ENCODE results near the gene NPC2.

The NPC2 gene

DNA sequence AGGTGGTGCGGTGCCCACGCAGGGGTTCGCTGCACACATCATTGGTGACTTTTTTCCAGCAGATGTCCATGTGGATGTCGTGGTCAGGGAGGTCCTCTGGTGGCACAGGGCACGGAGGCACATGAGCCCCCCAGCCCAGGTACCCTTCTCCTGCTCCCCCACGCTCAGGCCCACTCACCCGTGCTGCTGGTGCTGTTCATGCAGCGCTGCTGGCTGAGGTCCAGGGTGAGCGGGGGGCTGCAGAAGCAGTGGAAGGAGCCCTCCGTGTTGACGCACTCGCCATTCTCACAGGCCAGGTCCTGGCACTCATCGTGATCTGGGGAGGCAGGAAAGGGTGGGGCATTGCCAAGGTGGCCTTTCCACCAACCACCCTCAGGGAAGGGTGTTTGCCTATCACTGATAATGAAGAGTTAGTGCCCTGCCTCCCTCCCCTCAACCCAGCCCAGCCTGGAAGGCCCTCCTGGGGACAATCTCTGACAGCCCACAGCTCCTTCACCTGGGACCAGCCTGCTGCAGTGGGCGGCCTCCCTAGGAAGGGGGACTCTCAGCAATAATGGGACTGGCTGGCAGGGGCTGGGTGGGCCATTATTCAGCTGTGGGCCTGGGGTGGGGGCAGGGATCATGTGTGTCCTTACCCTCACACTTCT is 10.3 kb upstream of the NPC2 start:
- TF ChIP-seq POLR2A (IDR thresholded peaks at IDR 0.05; ENCODE audit: low read length) (no peak), GATA1 (IDR thresholded peaks at IDR 0.05; ENCODE audit: low read depth, low read length) (no peak)
- DNase-seq = peak in 1 of 2 experiments; percentile 28

- TF ChIP-seq POLR2A (IDR thresholded peaks at IDR 0.05; ENCODE audit: low read length) = no peak
- TF ChIP-seq GATA1 (IDR thresholded peaks at IDR 0.05; ENCODE audit: low read depth, low read length) = no peak
- peak; percentile 26 to 37 for DNase-seq
Measured at GRCh38 chr14:74502236-74503019, 9.3 kb upstream of the NPC2 start.

GRCh38 chr14:74501691-74502090 is 8.6 kb upstream of the NPC2 start:
- TF ChIP-seq POLR2A (IDR thresholded peaks at IDR 0.05; ENCODE audit: low read length) (no peak), GATA1 (IDR thresholded peaks at IDR 0.05; ENCODE audit: low read depth, low read length) (no peak)

GRCh38 chr14:74501135-74501614 is 8.1 kb upstream of the NPC2 start:
- TF ChIP-seq POLR2A (IDR thresholded peaks at IDR 0.05; ENCODE audit: low read length) = no peak
- TF ChIP-seq GATA1 (IDR thresholded peaks at IDR 0.05; ENCODE audit: low read depth, low read length) = no peak
- DNase-seq = peak; percentile 19 to 21

More at GRCh38 chr14:74501691-74502090, 8.6 kb upstream of the NPC2 start:
- DNase-seq = no peak

DNA sequence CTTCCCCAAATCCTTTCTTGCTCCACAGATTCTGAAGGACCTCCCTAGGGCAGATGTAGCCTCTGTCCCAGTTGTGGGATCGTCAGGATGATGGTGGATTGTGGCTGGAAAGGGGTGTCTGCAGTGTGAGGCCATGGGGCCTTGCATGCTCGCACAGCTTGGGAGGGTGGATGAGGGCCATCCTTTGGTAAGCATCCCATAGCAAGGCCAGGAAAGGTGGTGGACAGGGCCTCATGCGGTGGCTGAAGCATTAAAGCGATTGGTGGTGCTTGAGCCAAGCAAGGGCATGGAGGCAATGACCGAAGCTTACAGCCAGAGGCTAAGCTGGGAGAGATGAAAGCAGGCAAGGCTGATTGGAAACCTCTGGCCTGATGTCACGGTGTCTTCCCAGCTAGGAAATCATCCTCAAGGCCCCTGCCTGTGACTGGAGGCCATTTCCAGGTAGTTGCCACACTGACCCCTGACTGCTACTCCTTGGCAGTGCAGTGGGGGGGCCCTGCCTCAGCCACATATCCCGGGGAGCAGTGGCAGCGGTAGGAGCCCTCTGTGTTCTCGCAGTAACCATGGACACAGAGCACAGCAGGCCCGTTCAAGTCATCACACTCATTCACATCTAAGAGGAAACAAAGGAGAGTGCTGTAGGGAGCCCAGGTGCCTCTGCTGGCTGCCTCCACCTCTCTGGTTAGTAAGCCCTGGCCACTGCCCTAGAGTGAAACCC is 7.5 kb upstream of the NPC2 start:
- TF ChIP-seq POLR2A (IDR thresholded peaks at IDR 0.05; ENCODE audit: low read length) (no peak), GATA1 (IDR thresholded peaks at IDR 0.05; ENCODE audit: low read depth, low read length) (no peak)

GRCh38 chr14:74495356-74495755 is 2.3 kb upstream of the NPC2 start:
- peak; percentile 25 to 48 for DNase-seq
- peak; percentile 3 for TF ChIP-seq POLR2A (IDR thresholded peaks at IDR 0.05; ENCODE audit: low read length)
- no peak for TF ChIP-seq GATA1 (IDR thresholded peaks at IDR 0.05; ENCODE audit: low read depth, low read length)

More for the DNA sequence above, 7.5 kb upstream of the NPC2 start:
- no peak for DNase-seq

DNA sequence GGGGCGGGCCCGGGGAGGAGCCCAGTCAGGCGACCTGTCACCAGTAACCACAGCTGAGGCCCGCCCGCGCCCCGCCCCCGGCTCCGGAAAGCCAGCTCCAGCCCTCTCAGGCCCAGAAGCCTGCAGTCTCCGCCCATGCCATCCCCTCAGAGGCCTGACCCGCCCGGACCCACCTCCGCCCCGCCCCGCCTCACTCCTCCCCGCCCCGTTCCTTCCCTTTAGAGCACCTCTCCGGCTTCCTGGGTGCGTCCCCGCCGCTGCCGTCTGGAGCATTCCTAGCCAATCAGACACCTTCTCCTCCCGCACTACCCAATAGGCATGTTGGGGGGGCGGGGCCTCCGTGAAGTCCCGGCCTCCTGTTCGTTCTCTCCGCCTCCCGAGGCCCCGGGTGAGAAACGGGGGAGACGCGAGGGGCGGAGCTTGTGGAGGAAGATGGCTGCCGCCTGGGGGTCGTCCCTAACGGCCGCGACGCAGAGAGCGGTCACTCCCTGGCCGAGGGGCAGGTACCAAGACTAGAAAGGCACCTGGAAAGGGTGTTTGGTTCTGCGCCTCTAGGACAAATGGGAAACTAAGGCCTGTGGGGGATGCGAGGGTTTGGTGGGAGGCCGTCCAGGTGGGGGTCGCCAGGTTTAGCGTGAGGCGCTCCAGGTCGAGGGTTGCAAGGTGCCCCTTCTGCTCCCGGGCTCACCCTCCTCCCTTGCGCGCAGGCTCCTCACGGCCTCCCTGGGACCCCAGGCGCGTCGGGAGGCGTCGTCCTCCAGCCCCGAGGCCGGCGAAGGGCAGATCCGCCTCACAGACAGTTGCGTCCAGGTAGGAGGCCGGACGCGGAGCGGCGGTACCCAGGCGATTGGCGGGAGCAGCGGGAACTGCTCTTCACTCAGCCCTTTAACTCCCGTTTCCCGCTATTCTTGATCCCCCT is 497 bp upstream of the NPC2 start, which contains the start of gene ISCA2:
ISCA2 (plus strand) TSS at position 423 of the 919 bp plus-strand sequence; CDS start at position 433, 10 bp downstream.
- TF ChIP-seq GATA1 (IDR thresholded peaks at IDR 0.05; ENCODE audit: low read depth, low read length) = no peak
- peak; percentile 76 for TF ChIP-seq POLR2A (IDR thresholded peaks at IDR 0.05; ENCODE audit: low read length)
- DNase-seq = peak; percentile 99 to 100

DNA sequence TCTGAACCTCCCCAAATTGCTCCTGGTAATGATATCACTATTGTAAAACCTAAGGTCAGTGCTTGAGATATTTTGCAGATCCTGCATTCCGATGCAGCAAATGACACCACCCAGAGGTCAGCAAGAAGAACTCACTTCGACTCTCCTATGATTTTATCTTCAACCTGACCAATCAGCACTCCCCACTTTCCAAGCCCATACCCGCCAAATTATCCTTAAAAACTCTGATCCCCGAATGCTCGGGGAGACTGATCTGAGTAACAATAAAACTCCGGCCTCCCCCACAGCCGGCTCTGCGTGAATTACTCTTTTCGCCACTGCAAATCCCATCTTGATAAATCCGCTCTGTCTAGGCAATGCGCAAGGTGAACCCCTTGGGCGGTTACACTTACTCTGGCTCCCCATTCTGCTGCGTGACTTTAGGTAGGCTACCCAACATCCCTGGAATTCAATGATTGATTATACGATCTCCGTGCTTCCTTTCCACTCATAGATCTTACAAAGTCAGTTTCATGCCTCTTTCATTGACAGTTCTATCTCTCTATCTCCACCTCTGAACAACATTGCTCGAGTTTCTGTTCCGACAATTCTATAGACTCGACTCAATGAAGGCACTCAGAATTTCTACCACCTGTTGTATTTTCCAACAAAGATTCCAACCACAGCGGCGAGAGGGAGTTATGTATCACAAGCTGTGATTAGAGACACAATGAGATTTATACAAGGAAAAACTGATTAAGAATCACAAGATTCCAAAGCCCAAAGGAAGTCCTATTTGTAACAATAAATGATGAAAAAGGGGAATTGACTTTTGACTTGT is 939 bp downstream of the NPC2 start:
- DNase-seq = peak; percentile 56 to 67

GRCh38 chr14:74490486-74490885 is 2.6 kb downstream of the NPC2 start:
- DNase-seq = no peak
- TF ChIP-seq GATA1 (IDR thresholded peaks at IDR 0.05; ENCODE audit: low read depth, low read length) (no peak), POLR2A (IDR thresholded peaks at IDR 0.05; ENCODE audit: low read length) (no peak)

More for the DNA sequence above, 939 bp downstream of the NPC2 start:
- TF ChIP-seq POLR2A (IDR thresholded peaks at IDR 0.05; ENCODE audit: low read length) (no peak), GATA1 (IDR thresholded peaks at IDR 0.05; ENCODE audit: low read depth, low read length) (no peak)

- TF ChIP-seq POLR2A (IDR thresholded peaks at IDR 0.05; ENCODE audit: low read length) (no peak), GATA1 (IDR thresholded peaks at IDR 0.05; ENCODE audit: low read depth, low read length) (no peak)
- DNase-seq = no peak
Measured at GRCh38 chr14:74488786-74489397, 4.2 kb downstream of the NPC2 start.

DNA sequence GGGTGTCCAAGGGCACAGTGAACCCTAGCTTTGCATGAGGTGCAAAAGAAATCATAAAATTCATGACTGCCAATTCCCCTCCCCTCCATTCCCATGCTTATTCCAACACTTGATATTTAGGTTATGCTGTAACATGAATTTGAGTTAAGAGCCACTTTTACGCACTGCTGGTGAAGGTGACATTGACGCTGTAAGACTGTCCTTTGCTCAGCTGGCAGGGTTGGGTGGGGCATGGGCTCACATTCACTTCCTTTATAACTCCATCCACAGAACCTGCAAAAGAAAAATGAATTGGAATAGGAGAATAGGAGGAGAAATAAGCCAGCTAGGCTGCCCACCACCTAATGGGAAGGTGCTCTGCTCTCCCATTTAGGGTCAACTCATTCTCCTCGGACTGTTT is 6.9 kb downstream of the NPC2 start:
- TF ChIP-seq POLR2A (IDR thresholded peaks at IDR 0.05; ENCODE audit: low read length) (no peak), GATA1 (IDR thresholded peaks at IDR 0.05; ENCODE audit: low read depth, low read length) (no peak)
- no peak for DNase-seq

- TF ChIP-seq POLR2A (IDR thresholded peaks at IDR 0.05; ENCODE audit: low read length) (no peak), GATA1 (IDR thresholded peaks at IDR 0.05; ENCODE audit: low read depth, low read length) (no peak)
- DNase-seq = no peak
Measured at GRCh38 chr14:74483321-74483720, 9.8 kb downstream of the NPC2 start.

All from erythroblast (primary cell).